GM19328 (cell line): ENCODE results near the gene S100G.
"Not testable (repeated sequence)": the region's sequence is repeated elsewhere in the genome, so short reads cannot be mapped to it uniquely, and the experiment has no call there.

Experiments
- ATAC-seq: cut with Tn5 transposase; IDR thresholded peaks from one replicate; pipeline ENCODE4 v1.9.1; 2021; ENCODE audit warnings: mild to moderate bottlenecking, moderate library complexity; ENCODE audit not compliant: unreplicated experiment

Gene S100G

GRCh38 chrX:16649858-16650257 is at the start of gene S100G:
Gene S100G (plus strand): TSS chrX:16650158. CDS start chrX:16651007, 849 bp downstream.
- ATAC-seq, result no peak

- ATAC-seq, result no peak
Observed at GRCh38 chrX:16601885-16602284, 48.1 kb upstream of the S100G start.

GRCh38 chrX:16603235-16603634 is 46.7 kb upstream of the S100G start:
- ATAC-seq, result not testable (repeated sequence)

- no peak for ATAC-seq
Observed at GRCh38 chrX:16603822-16604221, 46.1 kb upstream of the S100G start.

GRCh38 chrX:16604337-16604736 is 45.6 kb upstream of the S100G start:
- ATAC-seq, result no peak

- no peak for ATAC-seq
Observed at GRCh38 chrX:16606142-16606720, 43.7 kb upstream of the S100G start.

- no peak for ATAC-seq
Observed at GRCh38 chrX:16610121-16610621, 39.8 kb upstream of the S100G start.

GRCh38 chrX:16610654-16611053 is 39.3 kb upstream of the S100G start:
- ATAC-seq, result not testable (repeated sequence)

GRCh38 chrX:16612257-16612897 is 37.6 kb upstream of the S100G start:
- no peak for ATAC-seq

GRCh38 chrX:16617382-16617781 is 32.6 kb upstream of the S100G start:
- ATAC-seq, result no peak

- no peak for ATAC-seq
Observed at GRCh38 chrX:16618422-16618821, 31.5 kb upstream of the S100G start.

GRCh38 chrX:16619024-16619423 is 30.9 kb upstream of the S100G start:
- no peak for ATAC-seq

- not testable (repeated sequence) for ATAC-seq
Observed at GRCh38 chrX:16628511-16628910, 21.4 kb upstream of the S100G start.

GRCh38 chrX:16628946-16629595 is 20.9 kb upstream of the S100G start:
- ATAC-seq, result no peak

GRCh38 chrX:16629909-16630308 is 20.0 kb upstream of the S100G start:
- ATAC-seq, result no peak

GRCh38 chrX:16633754-16634153 is 16.2 kb upstream of the S100G start:
- no peak for ATAC-seq

- no peak for ATAC-seq
Observed at GRCh38 chrX:16635040-16635439, 14.9 kb upstream of the S100G start.

- ATAC-seq, result no peak
Observed at GRCh38 chrX:16635596-16635995, 14.4 kb upstream of the S100G start.

- no peak for ATAC-seq
Observed at GRCh38 chrX:16638533-16638932, 11.4 kb upstream of the S100G start.

GRCh38 chrX:16639966-16640365 is 10.0 kb upstream of the S100G start:
- ATAC-seq, result no peak

GRCh38 chrX:16640823-16641222 is 9.1 kb upstream of the S100G start:
- ATAC-seq, result no peak

GRCh38 chrX:16643176-16643575 is 6.8 kb upstream of the S100G start:
- no peak for ATAC-seq
